Gastroesophageal sphincter (tissue), 3 donors: ENCODE measurements around the gene MON1B.

Source experiments
- POLR2A ChIP-seq, 2 donors: fragments of 450-650 bp; IDR thresholded peaks; one replicate each; pipeline ENCODE4 v1.6.1; 2017; ENCODE audit warnings: antibody characterized with exemption in 2 of 2, mild to moderate bottlenecking in 2 of 2, moderate library complexity in 1 of 2
- TF ChIP-seq, protein P1 (sequence below), 4 experiments: fragments of 200-600 bp in 2 of 4; fragments of 450-650 bp in 2 of 4; sonication (generic) in 1 of 4; IDR thresholded peaks; one replicate each; pipeline ENCODE4 v1.5.1; 2017 to 2019; ENCODE audit warnings: antibody characterized with exemption in 4 of 4, mild to moderate bottlenecking in 2 of 4, moderate library complexity in 2 of 4

DNA sequence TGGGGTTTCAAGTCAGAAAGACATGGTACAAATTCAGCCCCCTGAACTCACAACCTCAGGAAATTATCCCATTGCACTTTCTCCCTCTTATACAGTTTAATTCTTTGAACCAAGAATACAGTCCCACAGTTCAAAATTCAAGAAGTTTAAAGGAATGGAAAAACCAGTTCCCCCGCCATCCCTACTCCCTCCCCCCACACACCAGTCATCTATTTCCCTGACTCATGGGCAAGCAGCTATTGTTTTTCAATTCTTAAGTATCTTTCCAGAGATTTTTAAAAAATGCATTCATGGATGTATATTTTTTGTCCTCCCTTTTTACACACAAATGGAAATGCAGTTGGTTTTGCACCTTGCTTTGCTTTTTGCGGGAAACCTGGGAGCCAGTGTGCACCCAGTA is 15.5 kb downstream of the MON1B start:
- TF ChIP-seq, protein P1, sequence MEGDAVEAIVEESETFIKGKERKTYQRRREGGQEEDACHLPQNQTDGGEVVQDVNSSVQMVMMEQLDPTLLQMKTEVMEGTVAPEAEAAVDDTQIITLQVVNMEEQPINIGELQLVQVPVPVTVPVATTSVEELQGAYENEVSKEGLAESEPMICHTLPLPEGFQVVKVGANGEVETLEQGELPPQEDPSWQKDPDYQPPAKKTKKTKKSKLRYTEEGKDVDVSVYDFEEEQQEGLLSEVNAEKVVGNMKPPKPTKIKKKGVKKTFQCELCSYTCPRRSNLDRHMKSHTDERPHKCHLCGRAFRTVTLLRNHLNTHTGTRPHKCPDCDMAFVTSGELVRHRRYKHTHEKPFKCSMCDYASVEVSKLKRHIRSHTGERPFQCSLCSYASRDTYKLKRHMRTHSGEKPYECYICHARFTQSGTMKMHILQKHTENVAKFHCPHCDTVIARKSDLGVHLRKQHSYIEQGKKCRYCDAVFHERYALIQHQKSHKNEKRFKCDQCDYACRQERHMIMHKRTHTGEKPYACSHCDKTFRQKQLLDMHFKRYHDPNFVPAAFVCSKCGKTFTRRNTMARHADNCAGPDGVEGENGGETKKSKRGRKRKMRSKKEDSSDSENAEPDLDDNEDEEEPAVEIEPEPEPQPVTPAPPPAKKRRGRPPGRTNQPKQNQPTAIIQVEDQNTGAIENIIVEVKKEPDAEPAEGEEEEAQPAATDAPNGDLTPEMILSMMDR (IDR thresholded peaks at IDR 0.05): no peak
- TF ChIP-seq POLR2A (IDR thresholded peaks at IDR 0.05): no peak
